ENCODE results near the gene HS6ST1.
A peak's percentile ranks its signal among the peaks of the same experiment; 100 is the strongest.

The HS6ST1 gene

DNA sequence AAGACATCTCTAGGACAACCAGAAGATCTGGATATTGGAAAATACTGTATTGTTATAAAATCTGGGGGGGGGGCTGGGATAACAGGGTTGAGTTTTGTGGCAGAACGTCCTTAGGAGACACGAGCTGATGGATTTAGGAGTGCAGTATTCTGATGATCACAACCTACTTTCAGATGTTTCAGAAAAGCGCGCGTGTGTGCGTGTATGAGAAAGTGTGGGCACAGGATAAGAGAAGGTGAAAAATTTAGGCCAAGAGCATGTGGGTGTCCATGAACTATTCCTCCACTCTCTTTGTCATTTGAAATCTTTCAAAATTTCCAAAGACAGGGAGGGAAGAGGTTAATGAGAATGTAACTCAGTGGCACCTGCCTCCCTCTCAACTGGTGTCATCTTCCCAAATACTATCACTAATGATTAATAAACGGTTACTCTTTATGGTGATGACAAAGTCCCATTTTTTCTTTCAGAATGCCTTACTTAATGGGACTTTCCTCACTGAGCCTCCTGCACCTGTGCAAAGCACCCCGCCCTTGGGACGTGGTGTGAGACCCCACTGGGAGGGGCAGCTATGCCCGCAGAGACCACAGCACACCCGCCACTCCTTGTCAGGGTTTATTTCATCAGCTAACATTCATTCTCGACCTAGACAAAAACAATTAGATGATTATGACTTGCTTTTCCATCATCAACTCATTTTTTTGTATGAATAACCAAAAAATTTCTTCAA is 53.6 kb downstream of the HS6ST1 start:
- Mint-ChIP-seq H3K27me3 (ENCODE audit: low read depth, poor library complexity) (peaks cover 4% of the 10 kb centered on the region), H3K9me3 (no peaks in the 10 kb centered on the region), H3K4me1 (peaks cover 5% of the 10 kb centered on the region), H3K27ac (no peak overlapping the region), H3K36me3 (ENCODE audit: low read depth) (no peaks in the 10 kb centered on the region), H3K4me3 (no peak overlapping the region)
- TF ChIP-seq, protein P1, sequence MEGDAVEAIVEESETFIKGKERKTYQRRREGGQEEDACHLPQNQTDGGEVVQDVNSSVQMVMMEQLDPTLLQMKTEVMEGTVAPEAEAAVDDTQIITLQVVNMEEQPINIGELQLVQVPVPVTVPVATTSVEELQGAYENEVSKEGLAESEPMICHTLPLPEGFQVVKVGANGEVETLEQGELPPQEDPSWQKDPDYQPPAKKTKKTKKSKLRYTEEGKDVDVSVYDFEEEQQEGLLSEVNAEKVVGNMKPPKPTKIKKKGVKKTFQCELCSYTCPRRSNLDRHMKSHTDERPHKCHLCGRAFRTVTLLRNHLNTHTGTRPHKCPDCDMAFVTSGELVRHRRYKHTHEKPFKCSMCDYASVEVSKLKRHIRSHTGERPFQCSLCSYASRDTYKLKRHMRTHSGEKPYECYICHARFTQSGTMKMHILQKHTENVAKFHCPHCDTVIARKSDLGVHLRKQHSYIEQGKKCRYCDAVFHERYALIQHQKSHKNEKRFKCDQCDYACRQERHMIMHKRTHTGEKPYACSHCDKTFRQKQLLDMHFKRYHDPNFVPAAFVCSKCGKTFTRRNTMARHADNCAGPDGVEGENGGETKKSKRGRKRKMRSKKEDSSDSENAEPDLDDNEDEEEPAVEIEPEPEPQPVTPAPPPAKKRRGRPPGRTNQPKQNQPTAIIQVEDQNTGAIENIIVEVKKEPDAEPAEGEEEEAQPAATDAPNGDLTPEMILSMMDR (IDR thresholded peaks at IDR 0.05), result no peak
- no peak for DNase-seq

DNA sequence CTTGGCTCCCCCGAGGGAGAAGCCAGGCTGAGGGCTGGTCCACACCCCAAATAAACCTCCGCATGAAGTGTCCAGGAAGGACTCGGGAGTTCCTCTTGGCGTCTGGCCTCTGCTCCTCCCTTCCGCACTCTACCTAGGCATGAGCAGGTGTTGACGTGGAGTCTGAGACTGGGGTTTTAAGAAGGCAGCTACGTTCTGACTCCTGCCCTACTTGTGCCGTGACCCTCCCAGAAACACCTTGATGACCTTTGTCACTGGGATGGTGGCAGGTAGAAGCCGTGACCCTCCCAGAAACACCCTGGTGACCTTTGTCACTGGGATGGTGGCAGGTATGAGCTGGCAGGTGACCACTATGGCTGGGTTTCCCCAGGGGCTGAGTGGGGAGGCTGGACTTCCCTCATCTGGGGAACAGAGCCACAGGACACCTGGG is 54.8 kb downstream of the HS6ST1 start:
- Mint-ChIP-seq H3K4me3 (no peak overlapping the region), H3K36me3 (ENCODE audit: low read depth) (no peaks in the 10 kb centered on the region), H3K9me3 (no peaks in the 10 kb centered on the region), H3K4me1 (peaks cover 4% of the 10 kb centered on the region), H3K27me3 (ENCODE audit: low read depth, poor library complexity) (peaks cover 5% of the 10 kb centered on the region), H3K27ac (no peak overlapping the region)
- TF ChIP-seq, protein P1 (IDR thresholded peaks at IDR 0.05), result no peak
- DNase-seq, result no peak

DNA sequence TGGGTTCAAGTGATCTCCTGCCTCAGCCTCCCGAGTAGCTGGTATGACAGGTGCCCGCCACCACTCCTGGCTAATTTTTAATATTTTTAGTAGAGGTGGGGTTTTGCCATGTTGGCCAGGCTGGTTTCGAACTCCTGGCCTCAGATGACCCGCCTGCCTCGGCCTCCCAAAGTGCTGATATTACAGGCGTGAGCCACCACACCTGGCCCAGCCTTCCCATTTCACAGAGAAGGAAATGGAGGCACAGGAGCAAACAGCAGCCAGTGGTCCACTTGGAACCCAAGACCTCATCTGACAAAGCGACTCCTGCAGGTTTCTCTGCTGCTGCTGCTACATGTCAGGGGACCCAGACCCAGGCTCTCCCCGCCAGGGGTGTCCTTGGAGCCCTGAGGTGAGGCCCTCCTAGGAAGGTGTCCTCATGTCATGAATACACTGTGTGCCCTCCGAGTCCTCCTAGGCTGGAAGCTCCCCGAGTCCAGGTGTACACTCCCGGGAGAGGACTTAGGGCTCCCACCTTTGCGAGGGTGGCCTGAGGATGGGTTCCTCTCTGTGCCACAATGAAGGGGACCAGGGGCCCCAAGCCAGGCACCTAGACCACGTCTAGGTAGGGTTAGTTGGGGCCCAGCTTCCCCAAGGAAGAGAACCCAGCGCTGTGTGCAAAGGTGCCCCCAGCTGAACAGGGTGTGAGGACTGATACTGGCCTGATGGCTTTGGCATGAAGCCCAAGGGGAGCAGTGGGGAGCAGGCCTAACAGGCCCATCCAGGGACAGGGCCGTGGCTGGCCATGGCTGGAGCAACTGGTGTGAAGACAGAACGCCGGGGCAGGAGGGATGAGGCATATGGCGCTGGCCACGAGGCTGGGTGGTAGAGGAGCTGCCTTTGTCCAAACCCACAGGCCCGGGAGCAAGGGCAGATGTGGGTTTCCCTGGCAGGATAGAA is 56.1 kb downstream of the HS6ST1 start:
- H3K36me3 Mint-ChIP-seq (ENCODE audit: low read depth), result no peaks in the 10 kb centered on the region
- TF ChIP-seq, protein P1 (IDR thresholded peaks at IDR 0.05), result no peak
- H3K27me3 Mint-ChIP-seq (ENCODE audit: low read depth, poor library complexity), result peaks cover 5% of the 10 kb centered on the region
- H3K27ac Mint-ChIP-seq, result no peak overlapping the region
- no peak overlapping the region for H3K4me3 Mint-ChIP-seq
- no peaks in the 10 kb centered on the region for H3K9me3 Mint-ChIP-seq
- DNase-seq, result no peak
- peaks cover 4% of the 10 kb centered on the region for H3K4me1 Mint-ChIP-seq

DNA sequence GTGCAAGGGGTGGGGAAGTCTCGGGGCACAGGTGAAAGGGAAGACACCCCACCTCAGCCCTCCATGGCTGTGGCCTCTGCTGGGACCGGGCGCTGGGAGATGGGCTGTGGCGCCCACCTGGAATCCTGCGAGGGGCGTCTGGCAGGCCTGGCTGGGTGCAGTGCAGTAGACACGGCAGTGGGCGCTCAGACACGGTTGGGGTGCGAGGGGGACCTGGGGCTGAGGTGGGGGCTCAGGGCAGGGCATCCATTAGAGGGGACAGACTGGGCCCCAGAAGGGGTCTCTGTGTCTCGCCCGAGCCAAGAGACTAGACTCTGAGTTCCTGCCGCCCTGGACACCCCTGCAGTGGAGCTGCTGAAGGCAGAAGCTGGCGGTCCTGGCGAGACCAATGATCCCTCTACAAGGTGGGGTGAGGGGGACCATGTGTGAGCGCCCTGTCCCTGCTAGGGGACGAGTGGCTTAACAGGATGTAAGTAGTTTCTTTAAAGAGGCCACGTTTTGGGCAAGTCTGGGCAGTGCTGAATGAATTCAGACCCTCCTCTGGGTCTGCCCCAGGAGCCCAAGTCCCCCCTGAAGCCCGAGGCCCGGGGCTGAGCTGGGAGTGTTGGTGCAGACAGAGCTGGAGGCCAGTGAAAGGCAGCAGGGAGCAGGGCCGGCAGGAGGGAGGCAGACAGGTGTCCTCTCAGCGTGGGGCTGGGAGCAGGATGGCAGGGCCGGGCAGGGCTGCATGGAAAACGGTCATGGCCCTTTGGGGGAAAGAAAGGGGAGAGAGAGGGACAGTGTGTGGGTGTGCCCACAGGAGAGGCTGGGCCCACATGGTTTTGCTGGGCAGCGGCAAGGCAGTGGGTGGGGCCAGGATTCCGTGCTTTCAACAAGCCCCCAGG is 57.2 kb downstream of the HS6ST1 start:
- Mint-ChIP-seq H3K27me3 (ENCODE audit: low read depth, poor library complexity) (peaks cover 9% of the 10 kb centered on the region), H3K36me3 (ENCODE audit: low read depth) (no peaks in the 10 kb centered on the region), H3K27ac (peak overlapping the region; percentile 80), H3K4me1 (peaks cover 4% of the 10 kb centered on the region), H3K9me3 (no peaks in the 10 kb centered on the region), H3K4me3 (no peak overlapping the region)
- TF ChIP-seq, protein P1 (IDR thresholded peaks at IDR 0.05), result no peak
- DNase-seq, result no peak

DNA sequence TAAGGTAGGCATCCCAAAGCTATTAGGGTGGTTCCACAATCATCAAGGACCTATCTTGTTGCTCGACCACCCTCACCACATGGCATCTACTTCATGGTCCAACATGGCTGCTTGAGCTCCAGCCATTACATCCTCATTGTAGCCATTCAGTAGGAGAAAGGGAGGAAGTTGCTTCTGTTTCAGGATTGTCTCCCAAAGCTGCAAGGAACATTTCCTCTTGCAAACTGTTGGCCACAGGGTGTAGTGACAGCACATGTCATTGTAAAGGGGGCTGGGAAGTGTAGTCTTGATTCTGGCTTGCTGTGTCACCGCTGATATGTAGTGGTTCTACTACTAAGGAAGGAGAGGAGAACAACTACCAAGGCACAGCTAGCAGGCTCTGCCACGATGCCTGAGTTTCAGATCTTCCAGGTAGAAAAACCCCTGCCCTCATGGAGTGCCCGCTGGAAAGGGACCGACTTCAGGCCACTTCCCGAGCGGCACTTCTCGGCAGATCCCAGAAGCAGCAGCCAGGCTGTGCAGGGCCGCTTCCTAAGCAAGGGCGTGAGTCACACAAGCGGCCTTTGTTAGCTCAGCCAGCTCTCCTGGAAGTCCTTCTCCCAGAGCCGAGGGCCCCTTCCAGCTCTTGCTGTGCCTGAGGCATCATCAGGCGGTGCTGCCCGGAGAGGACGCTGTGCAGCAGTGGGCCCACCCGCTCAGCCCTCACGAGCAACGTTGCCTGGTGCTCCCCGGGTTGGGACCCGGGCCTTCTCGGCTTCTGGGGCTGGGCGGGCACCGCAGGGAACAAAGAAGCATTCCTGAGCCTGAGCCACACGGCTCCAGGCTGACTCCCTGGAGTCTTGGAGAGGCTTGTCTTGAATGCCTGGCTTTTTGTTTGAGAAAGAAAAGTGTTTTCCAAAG is 58.2 kb downstream of the HS6ST1 start:
- H3K36me3 Mint-ChIP-seq (ENCODE audit: low read depth), result no peaks in the 10 kb centered on the region
- H3K9me3 Mint-ChIP-seq, result no peaks in the 10 kb centered on the region
- peak overlapping the region; percentile 80 for H3K27ac Mint-ChIP-seq
- peak; percentile 25 for DNase-seq
- H3K4me3 Mint-ChIP-seq, result no peak overlapping the region
- TF ChIP-seq, protein P1 (IDR thresholded peaks at IDR 0.05), result no peak
- peaks cover 10% of the 10 kb centered on the region for H3K27me3 Mint-ChIP-seq (ENCODE audit: low read depth, poor library complexity)
- peaks cover 4% of the 10 kb centered on the region for H3K4me1 Mint-ChIP-seq

Measured in nephron progenitor cell (in vitro differentiated cells).